Spleen (tissue), 11 donors: Measurements from ENCODE around the gene ZNF236. TPM values are rescaled to one million over a fixed set of nuclear protein-coding genes. Genes with fewer than 3 reads are reported as not detected.

Experiments used
- DNase-seq: peaks from one replicate; pipeline ENCODE4 v3.0.0-alpha.2; 2020
- H3K27ac ChIP-seq, 8 donors: fragments of 200-600 bp; sonication (generic) in 7 of 8; 1 replicate in 4 of 8; 2 replicates in 4 of 8; pipeline versions ENCODE4 v1.5.0 to v1.8.0; 2016 to 2021; ENCODE audit warnings: inconsistent platforms in 4 of 8, mild to moderate bottlenecking in 4 of 8, moderate library complexity in 1 of 8
- H3K27me3 ChIP-seq, 7 donors: fragments of 200-600 bp; sonication (generic) in 6 of 7; replicated peaks in 1 of 7; 1 replicate in 4 of 7; 2 replicates in 3 of 7; pipeline versions ENCODE4 v1.5.0 to v1.8.0; 2016 to 2021; ENCODE audit warnings: inconsistent platforms in 3 of 7, mild to moderate bottlenecking in 1 of 7
- H3K36me3 ChIP-seq, 6 donors: fragments of 200-600 bp; sonication (generic) in 5 of 6; 1 replicate in 4 of 6; 2 replicates in 2 of 6; pipeline versions ENCODE4 v1.5.0 to v1.8.0; 2016 to 2021; ENCODE audit warnings: inconsistent platforms in 2 of 6
- H3K4me1 ChIP-seq, 6 donors: fragments of 200-600 bp; sonication (generic) in 5 of 6; 1 replicate in 3 of 6; 2 replicates in 3 of 6; pipeline versions ENCODE4 v1.5.0 to v1.8.0; 2016 to 2021; ENCODE audit warnings: inconsistent platforms in 3 of 6
- H3K4me3 ChIP-seq, 8 donors: fragments of 200-600 bp; sonication (generic) in 7 of 8; 1 replicate in 4 of 8; 2 replicates in 4 of 8; pipeline versions ENCODE4 v1.5.0 to v1.8.0; 2016 to 2021; ENCODE audit warnings: inconsistent platforms in 4 of 8, mild to moderate bottlenecking in 4 of 8, moderate library complexity in 2 of 8
- H3K9me3 ChIP-seq, 8 donors: fragments of 200-600 bp; sonication (generic) in 7 of 8; 1 replicate in 4 of 8; 2 replicates in 4 of 8; pipeline versions ENCODE4 v1.5.0 to v1.8.0; 2016 to 2021; ENCODE audit warnings: inconsistent platforms in 4 of 8
- CTCF ChIP-seq, 11 experiments: fragments of 200-600 bp in 7 of 11; fragments of 450-650 bp in 4 of 11; sonication (generic) in 4 of 11; IDR thresholded peaks in 8 of 11; conservative IDR thresholded peaks in 3 of 11; 1 replicate in 7 of 11; 2 replicates in 4 of 11; pipeline versions ENCODE4 v1.4.0 to v1.8.0; 2016 to 2021; ENCODE audit warnings: antibody characterized with exemption in 11 of 11, inconsistent platforms in 4 of 11, mild to moderate bottlenecking in 1 of 11
- POLR2A ChIP-seq, 3 donors: fragments of 450-650 bp; IDR thresholded peaks; one replicate each; pipeline ENCODE4 v1.5.1; 2017; ENCODE audit warnings: antibody characterized with exemption in 3 of 3, mild to moderate bottlenecking in 1 of 3
- POLR2AphosphoS5 ChIP-seq, 3 donors: sonication (generic); formaldehyde crosslinking; IDR thresholded peaks; one replicate each; pipeline ENCODE4 v1.5.1; 2017; ENCODE audit warnings: antibody characterized with exemption in 3 of 3
- WGBS, 5 donors: extraction: QIAGEN DNeasy Blood & Tissue Kit in 3 of 5; methylation state at CpG; one replicate each; pipeline versions ENCODE4 v1.1.5 to v1.1.7; 2013 to 2018; 5-methylcytosine and 5-hydroxymethylcytosine counted together
- intact Hi-C: fragments of 100-400 bp; cut with DNase I; formaldehyde crosslinking; loops from one replicate; pipeline ENCODE4 v1.15.0; 2023; ENCODE audit warnings: low total_unique reads
- polyA plus RNA-seq, 3 donors: library from polyadenylated mRNA; stranded (reverse); fragments of 200-250 nt; gene quantifications; one replicate each; pipeline ENCODE4 v1.2.1, GENCODE V29; 2013
- total RNA-seq, 7 donors: library from RNA; depleted of rRNA in 3 of 7; stranded (reverse); fragments of >200 nt in 3 of 7; fragmentation: NEBNext Ultra II Directional in 4 of 7; extraction: Animal tissue kit (Norgen Biotek cat#: 25700) in 4 of 7; gene quantifications; one replicate each; pipeline versions ENCODE4 v1.1.0 to v1.2.1, GENCODE V29; 2016 to 2021
- donor health status: healthy with polysubstance abuse.
- donor health status: DM: no; HTN: no; CAD: no; lungs with moderate emphysema.
- donor health status: DM: no; HTN: no; CAD: no.
- donor health status: Bipolar disorder and iron deficiency.
- donor health status: healthy.
- donor health status: DM: no; HTN: no; CAD: no.
- donor health status: DM: yes; HTN: yes; CAD: no.

The ZNF236 gene
- total and polyA plus RNA-seq, 10 donors: 1.5 to 25.4 (median 19.9) TPM

- H3K4me3 ChIP-seq: no peak overlapping the region
- intact Hi-C loops: no loop called here
- H3K27me3 ChIP-seq: no peaks in the 10 kb centered on the region
- 83 to 99% (median 97%) methylated on average over 6 of the region's 6 CpGs for WGBS, 5 donors
- no peaks in the 10 kb centered on the region for H3K9me3 ChIP-seq
- H3K27ac ChIP-seq: no peak overlapping the region
- H3K36me3 ChIP-seq: peaks cover 0 to 97% (median 64%) of the 10 kb centered on the region in 6 donors
- no peak for TF ChIP-seq POLR2AphosphoS5 (IDR thresholded peaks at IDR 0.05)
- no peak for TF ChIP-seq CTCF (IDR thresholded peaks at IDR 0.05 in 8 of 11, conservative IDR thresholded peaks at IDR 0.05 in 3 of 11)
- TF ChIP-seq POLR2A (IDR thresholded peaks at IDR 0.05): no peak
- peaks cover 0 to 5% (median 0%) of the 10 kb centered on the region in 6 donors for H3K4me1 ChIP-seq
- DNase-seq: no peak
These were observed 104.9 kb downstream of the ZNF236 start for GRCh38 chr18:76927223-76927725.

- no peak for DNase-seq
- H3K4me3 ChIP-seq: no peak overlapping the region
- TF ChIP-seq CTCF (IDR thresholded peaks at IDR 0.05 in 8 of 11, conservative IDR thresholded peaks at IDR 0.05 in 3 of 11): no peak
- no peak for TF ChIP-seq POLR2A (IDR thresholded peaks at IDR 0.05)
- TF ChIP-seq POLR2AphosphoS5 (IDR thresholded peaks at IDR 0.05): no peak
- WGBS, 5 donors: 83 to 90% (median 89%) methylated on average over 9 of the region's 9 CpGs
- no peak overlapping the region for H3K27ac ChIP-seq
- peaks cover 0 to 100% (median 66%) of the 10 kb centered on the region in 6 donors for H3K36me3 ChIP-seq
- intact Hi-C loops: no loop called here
- no peaks in the 10 kb centered on the region for H3K4me1 ChIP-seq
- no peaks in the 10 kb centered on the region for H3K9me3 ChIP-seq
- H3K27me3 ChIP-seq: no peaks in the 10 kb centered on the region
These were observed 106.0 kb downstream of the ZNF236 start for GRCh38 chr18:76928179-76928868.

GRCh38 chr18:76931171-76931570 lies 108.8 kb downstream of the ZNF236 start:
- Histone ChIP-seq H3K36me3 (peaks cover 0 to 100% (median 50%) of the 10 kb centered on the region in 6 donors), H3K27me3 (no peaks in the 10 kb centered on the region), H3K9me3 (no peaks in the 10 kb centered on the region), H3K4me3 (no peak overlapping the region), H3K27ac (no peak overlapping the region), H3K4me1 (no peaks in the 10 kb centered on the region)
- intact Hi-C loops: no loop called here
- no peak for DNase-seq
- 93 to 97% (median 94%) methylated on average over 6 of the region's 6 CpGs for WGBS, 5 donors
- TF ChIP-seq POLR2AphosphoS5 (IDR thresholded peaks at IDR 0.05) (no peak), POLR2A (IDR thresholded peaks at IDR 0.05) (no peak), CTCF (IDR thresholded peaks at IDR 0.05 in 8 of 11, conservative IDR thresholded peaks at IDR 0.05 in 3 of 11) (no peak)

- DNase-seq: no peak
- Histone ChIP-seq H3K4me3 (no peak overlapping the region), H3K4me1 (no peaks in the 10 kb centered on the region), H3K27ac (no peak overlapping the region), H3K9me3 (no peaks in the 10 kb centered on the region), H3K36me3 (peaks cover 0 to 100% (median 55%) of the 10 kb centered on the region in 6 donors), H3K27me3 (no peaks in the 10 kb centered on the region)
- TF ChIP-seq CTCF (IDR thresholded peaks at IDR 0.05 in 8 of 11, conservative IDR thresholded peaks at IDR 0.05 in 3 of 11): no peak
- TF ChIP-seq POLR2AphosphoS5 (IDR thresholded peaks at IDR 0.05): no peak
- TF ChIP-seq POLR2A (IDR thresholded peaks at IDR 0.05): no peak
- intact Hi-C loops: no loop called here
- WGBS, 5 donors: 71 to 79% (median 78%) methylated on average over 11 of the region's 11 CpGs
These were observed 109.9 kb downstream of the ZNF236 start for GRCh38 chr18:76932026-76932819.
